Parathyroid adenoma (tissue), 2 donors: ENCODE data around the gene HMGCS1.

Experiments
- H2AFZ ChIP-seq: fragments of 300-600 bp; sonication (generic); one replicate; pipeline ENCODE4 v1.7.0; 2017; ENCODE audit warnings: antibody characterized with exemption, mild to moderate bottlenecking
- H3K27ac ChIP-seq: fragments of 300-600 bp; sonication (generic); one replicate; pipeline ENCODE4 v1.7.0; 2017
- H3K27me3 ChIP-seq: fragments of 300-600 bp; sonication (generic); one replicate; pipeline ENCODE4 v1.7.0; 2017; ENCODE audit warnings: low read length; ENCODE audit not compliant: control insufficient read depth, insufficient read depth
- H3K36me3 ChIP-seq: fragments of 300-600 bp; sonication (generic); one replicate; pipeline ENCODE4 v1.7.0; 2017; ENCODE audit warnings: low read length; ENCODE audit not compliant: control insufficient read depth, insufficient read depth
- H3K4me1 ChIP-seq: fragments of 300-600 bp; sonication (generic); one replicate; pipeline ENCODE4 v1.7.0; 2017; ENCODE audit warnings: control low read depth
- H3K4me2 ChIP-seq: fragments of 300-600 bp; sonication (generic); one replicate; pipeline ENCODE4 v1.7.0; 2017; ENCODE audit warnings: low read length
- H3K4me3 ChIP-seq: fragments of 300-600 bp; sonication (generic); one replicate; pipeline ENCODE4 v1.7.0; 2017; ENCODE audit warnings: low read depth, low read length
- H3K79me2 ChIP-seq: fragments of 300-600 bp; sonication (generic); one replicate; pipeline ENCODE4 v1.7.0; 2017; ENCODE audit warnings: control low read depth
- H3K9ac ChIP-seq: fragments of 300-600 bp; sonication (generic); one replicate; pipeline ENCODE4 v1.7.0; 2017; ENCODE audit warnings: mild to moderate bottlenecking
- H3K9me3 ChIP-seq: fragments of 300-600 bp; sonication (generic); one replicate; pipeline ENCODE4 v1.7.0; 2017; ENCODE audit warnings: low read length; ENCODE audit not compliant: control insufficient read depth
- TF ChIP-seq, protein P1 (sequence below): fragments of 300-600 bp; sonication (generic); IDR thresholded peaks from one replicate; pipeline ENCODE4 v1.7.0; 2017; ENCODE audit warnings: antibody characterized with exemption, mild to moderate bottlenecking
- donor health status: primary hyperparathyroidism.

The HMGCS1 gene

DNA sequence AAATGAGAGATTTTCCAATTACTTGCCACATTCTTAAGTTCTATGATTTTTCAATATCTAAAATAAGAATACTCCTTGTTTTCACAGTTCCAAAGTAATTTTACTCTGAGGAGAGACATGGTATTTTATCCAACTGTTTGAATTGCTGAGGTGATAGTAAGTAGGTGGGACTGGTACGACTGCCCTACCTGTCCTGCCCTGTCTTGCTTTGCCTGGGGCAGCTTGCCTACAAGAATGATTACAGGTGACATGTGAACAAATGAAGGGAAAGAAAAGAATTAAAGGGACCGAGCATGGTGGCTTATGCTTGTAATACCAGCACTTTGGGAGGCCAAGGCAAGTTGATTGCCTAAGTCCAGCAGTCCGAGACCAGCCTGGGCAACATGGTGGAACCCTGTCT lies 41.6 kb upstream of the HMGCS1 start:
- Histone ChIP-seq H3K4me2 (no peak overlapping the region), H3K79me2 (no peaks in the 10 kb centered on the region), H3K27me3 (no peaks in the 10 kb centered on the region), H2AFZ (no peak overlapping the region), H3K4me3 (no peak overlapping the region), H3K4me1 (no peaks in the 10 kb centered on the region), H3K9me3 (no peaks in the 10 kb centered on the region), H3K27ac (no peak overlapping the region), H3K36me3 (no peaks in the 10 kb centered on the region), H3K9ac (no peak overlapping the region)
- TF ChIP-seq, protein P1, sequence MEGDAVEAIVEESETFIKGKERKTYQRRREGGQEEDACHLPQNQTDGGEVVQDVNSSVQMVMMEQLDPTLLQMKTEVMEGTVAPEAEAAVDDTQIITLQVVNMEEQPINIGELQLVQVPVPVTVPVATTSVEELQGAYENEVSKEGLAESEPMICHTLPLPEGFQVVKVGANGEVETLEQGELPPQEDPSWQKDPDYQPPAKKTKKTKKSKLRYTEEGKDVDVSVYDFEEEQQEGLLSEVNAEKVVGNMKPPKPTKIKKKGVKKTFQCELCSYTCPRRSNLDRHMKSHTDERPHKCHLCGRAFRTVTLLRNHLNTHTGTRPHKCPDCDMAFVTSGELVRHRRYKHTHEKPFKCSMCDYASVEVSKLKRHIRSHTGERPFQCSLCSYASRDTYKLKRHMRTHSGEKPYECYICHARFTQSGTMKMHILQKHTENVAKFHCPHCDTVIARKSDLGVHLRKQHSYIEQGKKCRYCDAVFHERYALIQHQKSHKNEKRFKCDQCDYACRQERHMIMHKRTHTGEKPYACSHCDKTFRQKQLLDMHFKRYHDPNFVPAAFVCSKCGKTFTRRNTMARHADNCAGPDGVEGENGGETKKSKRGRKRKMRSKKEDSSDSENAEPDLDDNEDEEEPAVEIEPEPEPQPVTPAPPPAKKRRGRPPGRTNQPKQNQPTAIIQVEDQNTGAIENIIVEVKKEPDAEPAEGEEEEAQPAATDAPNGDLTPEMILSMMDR: no peak

DNA sequence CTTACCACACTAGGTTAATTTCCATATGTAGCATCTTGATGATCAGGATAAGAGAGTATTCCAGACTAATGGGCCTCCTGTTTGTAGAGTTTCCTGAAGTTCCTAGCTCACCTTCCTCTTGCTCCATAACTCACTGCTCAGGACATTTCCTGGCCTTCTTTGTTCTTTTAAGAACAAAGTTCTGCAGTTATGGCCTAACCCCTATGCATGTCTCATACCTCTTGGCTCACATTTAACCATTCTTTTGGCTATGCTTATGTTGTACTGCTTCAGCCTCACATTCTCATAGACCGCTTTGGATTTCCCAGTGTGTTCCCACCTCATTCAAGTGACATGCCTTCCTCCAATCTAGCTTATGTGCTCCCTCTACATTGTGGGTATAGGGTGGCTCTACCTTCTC lies 40.5 kb upstream of the HMGCS1 start:
- H3K4me2 ChIP-seq: no peak overlapping the region
- no peaks in the 10 kb centered on the region for H3K9me3 ChIP-seq
- TF ChIP-seq, protein P1: no peak

DNA sequence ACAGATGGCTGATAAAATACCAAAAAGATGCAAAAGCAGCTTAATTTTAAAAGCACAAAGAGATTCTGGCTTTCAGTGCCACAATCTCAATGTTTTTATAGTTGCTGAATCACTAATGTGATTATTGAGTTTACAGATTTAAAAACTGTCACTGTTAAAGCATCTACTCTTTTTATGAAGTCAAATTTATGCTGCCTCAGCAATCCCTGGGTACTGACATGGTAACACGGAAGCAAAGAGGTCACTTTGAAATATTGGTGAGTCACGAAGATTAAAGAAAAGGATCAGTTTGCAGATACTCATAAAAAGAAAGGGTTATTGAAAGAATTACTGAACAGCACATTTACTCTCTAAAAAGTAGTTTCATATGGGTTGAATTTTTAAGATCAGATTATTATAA lies 39.7 kb upstream of the HMGCS1 start:
- Histone ChIP-seq H3K9me3 (no peaks in the 10 kb centered on the region), H3K4me2 (no peak overlapping the region), H3K27me3 (no peaks in the 10 kb centered on the region), H3K9ac (no peak overlapping the region), H3K27ac (no peak overlapping the region), H3K4me3 (no peak overlapping the region), H3K4me1 (no peaks in the 10 kb centered on the region), H3K36me3 (no peaks in the 10 kb centered on the region), H2AFZ (no peak overlapping the region), H3K79me2 (no peaks in the 10 kb centered on the region)
- TF ChIP-seq, protein P1: no peak

More for the DNA sequence above, 40.5 kb upstream of the HMGCS1 start:
- no peak overlapping the region for H2AFZ ChIP-seq
- H3K27me3 ChIP-seq: no peaks in the 10 kb centered on the region
- H3K27ac ChIP-seq: no peak overlapping the region
- no peaks in the 10 kb centered on the region for H3K36me3 ChIP-seq
- H3K4me1 ChIP-seq: no peaks in the 10 kb centered on the region
- no peak overlapping the region for H3K9ac ChIP-seq
- no peak overlapping the region for H3K4me3 ChIP-seq
- H3K79me2 ChIP-seq: no peaks in the 10 kb centered on the region

DNA sequence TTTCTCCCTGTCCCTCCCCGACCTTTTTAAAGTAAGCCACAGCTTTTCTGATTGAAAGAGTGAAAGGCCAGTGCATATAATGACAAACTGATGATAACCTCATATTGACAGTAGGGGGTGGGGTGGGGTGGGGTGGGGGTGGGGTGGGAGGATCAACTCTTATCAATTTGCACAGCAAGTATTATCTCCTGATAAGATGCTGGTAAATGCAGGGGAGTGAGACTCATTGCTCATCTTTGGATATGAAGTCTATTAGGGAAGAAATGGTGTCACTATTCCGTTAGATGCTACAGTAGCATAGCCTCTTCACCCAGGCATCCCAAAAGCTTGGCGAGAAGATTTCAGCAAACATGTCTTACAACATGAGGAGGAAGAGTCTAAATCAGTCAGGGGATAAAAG lies 38.9 kb upstream of the HMGCS1 start:
- no peak overlapping the region for H3K27ac ChIP-seq
- no peak overlapping the region for H3K9ac ChIP-seq
- H3K4me2 ChIP-seq: no peak overlapping the region
- no peaks in the 10 kb centered on the region for H3K27me3 ChIP-seq
- H3K79me2 ChIP-seq: no peaks in the 10 kb centered on the region
- H3K36me3 ChIP-seq: no peaks in the 10 kb centered on the region
- H2AFZ ChIP-seq: no peak overlapping the region
- H3K4me1 ChIP-seq: no peaks in the 10 kb centered on the region
- H3K9me3 ChIP-seq: no peaks in the 10 kb centered on the region
- no peak overlapping the region for H3K4me3 ChIP-seq
- TF ChIP-seq, protein P1: no peak

DNA sequence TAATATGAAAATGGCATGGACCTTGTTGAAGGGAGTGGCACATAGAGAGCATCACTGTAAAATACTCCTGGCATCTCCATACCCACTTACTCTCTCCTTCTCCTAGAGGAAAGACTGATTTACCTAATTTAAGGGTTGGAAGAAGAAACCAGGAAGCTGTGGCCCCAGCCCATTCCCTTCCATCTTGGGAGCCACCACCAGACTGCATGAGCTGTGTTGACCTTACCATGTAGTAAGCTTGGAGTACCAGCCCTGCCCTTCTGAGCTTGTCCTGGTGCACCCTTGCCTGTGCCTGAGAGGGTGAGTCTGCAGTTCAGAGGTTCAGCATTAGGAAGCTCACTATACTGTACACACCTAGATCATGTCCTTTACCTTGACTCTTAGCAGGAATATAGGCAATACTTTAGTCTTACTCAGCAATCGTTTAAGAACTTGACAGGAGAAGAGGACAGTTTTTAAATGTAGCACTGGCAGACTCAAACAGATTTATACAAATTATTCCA lies 35.7 kb upstream of the HMGCS1 start:
- Histone ChIP-seq H2AFZ (no peak overlapping the region), H3K36me3 (no peaks in the 10 kb centered on the region), H3K79me2 (no peaks in the 10 kb centered on the region), H3K9ac (no peak overlapping the region), H3K27ac (no peak overlapping the region), H3K9me3 (no peaks in the 10 kb centered on the region), H3K4me1 (no peaks in the 10 kb centered on the region), H3K4me3 (no peak overlapping the region), H3K27me3 (no peaks in the 10 kb centered on the region), H3K4me2 (no peak overlapping the region)
- TF ChIP-seq, protein P1: no peak
